Activated CD4-positive, alpha-beta memory T cell treated with anti-CD3 and anti-CD28 coated beads, Interleukin-2, amount 10 ng/mL, durations not matched to agents 7 days and 5 days (primary cell): ENCODE results near the gene ANKRD36C. TPM values are rescaled to one million over a fixed set of nuclear protein-coding genes. Genes with fewer than 3 reads are reported as not detected.
A peak's percentile ranks its signal among the peaks of the same experiment; 100 is the strongest.
"Not testable (repeated sequence)": the region's sequence is repeated elsewhere in the genome, so short reads cannot be mapped to it uniquely, and the experiment has no call there.

Experiments used
- CTCF ChIA-PET: fragments of 350-600 bp; sonication (Branson Sonifier 250); formaldehyde crosslinking; loops from one replicate; lab custom pipeline; 2021; ENCODE audit warnings: antibody characterized with exemption, inconsistent platforms; lab: Charles Lee
- POLR2A ChIA-PET: fragments of 350-600 bp; sonication (Branson Sonifier 250); formaldehyde crosslinking; loops from one replicate; lab custom pipeline; 2021; ENCODE audit warnings: antibody characterized with exemption; lab: Charles Lee
- DNase-seq: peaks from one replicate; pipeline ENCODE4 v3.0.0-alpha.2; 2020
- H3K27ac Mint-ChIP-seq: one replicate; pipeline ENCODE4 v1.8.0; 2021; ENCODE audit warnings: mild to moderate bottlenecking, mixed read lengths
- H3K27me3 Mint-ChIP-seq: one replicate; pipeline ENCODE4 v1.8.0; 2021; ENCODE audit warnings: mixed read lengths
- H3K36me3 Mint-ChIP-seq: one replicate; pipeline ENCODE4 v1.8.0; 2021; ENCODE audit warnings: low read depth, mixed read lengths
- H3K4me1 Mint-ChIP-seq: one replicate; pipeline ENCODE4 v1.8.0; 2021; ENCODE audit warnings: mixed read lengths
- H3K4me3 Mint-ChIP-seq: one replicate; pipeline ENCODE4 v1.8.0; 2021; ENCODE audit warnings: mild to moderate bottlenecking, mixed read lengths
- H3K9me3 Mint-ChIP-seq: one replicate; pipeline ENCODE4 v1.8.0; 2021; ENCODE audit warnings: mixed read lengths
- total RNA-seq, 2 experiments: library from RNA; stranded (reverse); gene quantifications; one replicate each; pipeline ENCODE4 v1.2.3, GENCODE V29; 2021

Gene ANKRD36C
- total RNA-seq, 2 experiments from 2014 or later: 67.5 to 67.6 TPM

GRCh38 chr2:96019909-96020590 lies 28.4 kb upstream of the ANKRD36C start:
- H3K27me3 Mint-ChIP-seq, H3K9me3 Mint-ChIP-seq, POLR2A ChIA-PET, H3K4me3 Mint-ChIP-seq, CTCF ChIA-PET, DNase-seq, H3K36me3 Mint-ChIP-seq, H3K4me1 Mint-ChIP-seq, H3K27ac Mint-ChIP-seq: not testable (repeated sequence)

GRCh38 chr2:96016321-96016720 lies 24.7 kb upstream of the ANKRD36C start:
- H3K27ac Mint-ChIP-seq, H3K4me1 Mint-ChIP-seq, H3K36me3 Mint-ChIP-seq, DNase-seq, CTCF ChIA-PET, POLR2A ChIA-PET, H3K9me3 Mint-ChIP-seq, H3K27me3 Mint-ChIP-seq, H3K4me3 Mint-ChIP-seq: not testable (repeated sequence)

GRCh38 chr2:96012792-96013264 lies 21.2 kb upstream of the ANKRD36C start:
- H3K9me3 Mint-ChIP-seq, DNase-seq, H3K4me3 Mint-ChIP-seq, H3K4me1 Mint-ChIP-seq, POLR2A ChIA-PET, H3K27ac Mint-ChIP-seq, H3K36me3 Mint-ChIP-seq: not testable (repeated sequence)
- CTCF ChIA-PET: interaction anchor here (0.8 kb wide), 1 partner anchor 9 kb away, joined by 3 read pairs; no protein-coding TSS in a partner anchor
- H3K27me3 Mint-ChIP-seq: peaks cover 12% of the 10 kb centered on the region

- DNase-seq, H3K4me1 Mint-ChIP-seq, H3K36me3 Mint-ChIP-seq, H3K27ac Mint-ChIP-seq, POLR2A ChIA-PET, H3K4me3 Mint-ChIP-seq, H3K9me3 Mint-ChIP-seq: not testable (repeated sequence)
- CTCF ChIA-PET: interaction anchor here (0.6 to 1.3 kb wide), 2 partner anchors 106 to 169 kb away, joined by 3 read pairs; no protein-coding TSS in a partner anchor
- peaks cover 13% of the 10 kb centered on the region for H3K27me3 Mint-ChIP-seq
Measured at GRCh38 chr2:96012086-96012791, 20.6 kb upstream of the ANKRD36C start.

GRCh38 chr2:96011129-96011455 lies 19.5 kb upstream of the ANKRD36C start:
- POLR2A ChIA-PET, H3K4me1 Mint-ChIP-seq, H3K36me3 Mint-ChIP-seq, H3K9me3 Mint-ChIP-seq: not testable (repeated sequence)
- peak; percentile 43 for DNase-seq
- Mint-ChIP-seq H3K27me3 (peaks cover 23% of the 10 kb centered on the region), H3K27ac (peak overlapping the region; percentile 40), H3K4me3 (peak overlapping the region; percentile 60)
- CTCF ChIA-PET: interaction anchor here (1.3 kb wide), 1 partner anchor 107 kb away, joined by 3 read pairs; no protein-coding TSS in a partner anchor

- H3K9me3 Mint-ChIP-seq, H3K36me3 Mint-ChIP-seq, H3K4me1 Mint-ChIP-seq: not testable (repeated sequence)
- H3K27ac Mint-ChIP-seq: peak overlapping the region; percentile 40
- POLR2A ChIA-PET: interaction anchor here (1.1 kb wide), 1 partner anchor 19 kb away, joined by 4 read pairs; the partner anchor contains the start of gene ANKRD36C
- DNase-seq: peak; percentile 97
- CTCF ChIA-PET: interaction anchor here (1.0 to 1.3 kb wide), 2 partner anchors 18 to 108 kb away, joined by 3 to 4 read pairs; no protein-coding TSS in a partner anchor
- peaks cover 29% of the 10 kb centered on the region for H3K27me3 Mint-ChIP-seq
- peak overlapping the region; percentile 69 for H3K4me3 Mint-ChIP-seq
Measured at GRCh38 chr2:96010320-96011128, 18.9 kb upstream of the ANKRD36C start.

- POLR2A ChIA-PET: interaction anchor here (1.1 kb wide), 1 partner anchor 18 kb away, joined by 4 read pairs; the partner anchor contains the start of gene ANKRD36C
- CTCF ChIA-PET: interaction anchor here (1.0 kb wide), 1 partner anchor 17 kb away, joined by 4 read pairs; no protein-coding TSS in a partner anchor
Measured at GRCh38 chr2:96009833-96010232, 18.2 kb upstream of the ANKRD36C start.

GRCh38 chr2:96008051-96008450 lies 16.4 kb upstream of the ANKRD36C start:
- CTCF ChIA-PET: interaction anchor here (1.4 kb wide), 1 partner anchor 15 kb away, joined by 4 read pairs; no protein-coding TSS in a partner anchor
- peaks cover 43% of the 10 kb centered on the region for H3K27me3 Mint-ChIP-seq
- DNase-seq, POLR2A ChIA-PET, H3K27ac Mint-ChIP-seq, H3K4me3 Mint-ChIP-seq, H3K36me3 Mint-ChIP-seq, H3K4me1 Mint-ChIP-seq, H3K9me3 Mint-ChIP-seq: not testable (repeated sequence)

More at GRCh38 chr2:96009833-96010232, 18.2 kb upstream of the ANKRD36C start:
- not testable (repeated sequence) for DNase-seq, H3K4me1 Mint-ChIP-seq, H3K9me3 Mint-ChIP-seq, H3K36me3 Mint-ChIP-seq
- peak overlapping the region; percentile 40 for H3K27ac Mint-ChIP-seq
- peaks cover 35% of the 10 kb centered on the region for H3K27me3 Mint-ChIP-seq
- H3K4me3 Mint-ChIP-seq: peak overlapping the region; percentile 69

GRCh38 chr2:96006248-96006647 lies 14.6 kb upstream of the ANKRD36C start:
- not testable (repeated sequence) for DNase-seq

GRCh38 chr2:95992520-95993272 lies 1.1 kb upstream of the ANKRD36C start:
- CTCF ChIA-PET: interaction anchor here (0.6 to 3.2 kb wide), 29 partner anchors 8 to 352 kb away, joined by 3 to 31 read pairs (median 4); partner anchors contain the start of genes ADRA2B and NCAPH
- H3K27me3 Mint-ChIP-seq: peaks cover 25% of the 10 kb centered on the region
- not testable (repeated sequence) for H3K36me3 Mint-ChIP-seq, H3K9me3 Mint-ChIP-seq, H3K4me1 Mint-ChIP-seq
- POLR2A ChIA-PET: interaction anchor here (0.7 to 1.2 kb wide), 5 partner anchors 8 to 215 kb away, joined by 3 to 5 read pairs (median 3); partner anchors contain the start of gene STARD7
- H3K27ac Mint-ChIP-seq: peak overlapping the region; percentile 89
- H3K4me3 Mint-ChIP-seq: peak overlapping the region; percentile 73
- DNase-seq: peak; percentile 64

More at GRCh38 chr2:96006248-96006647, 14.6 kb upstream of the ANKRD36C start:
- H3K27ac Mint-ChIP-seq, H3K36me3 Mint-ChIP-seq, POLR2A ChIA-PET, H3K9me3 Mint-ChIP-seq, H3K4me1 Mint-ChIP-seq, H3K4me3 Mint-ChIP-seq: not testable (repeated sequence)
- H3K27me3 Mint-ChIP-seq: peaks cover 51% of the 10 kb centered on the region
- CTCF ChIA-PET: interaction anchor here (2.4 kb wide), 1 partner anchor 13 kb away, joined by 10 read pairs; no protein-coding TSS in a partner anchor

- not testable (repeated sequence) for H3K9me3 Mint-ChIP-seq, H3K36me3 Mint-ChIP-seq, H3K4me1 Mint-ChIP-seq
- CTCF ChIA-PET: interaction anchor here (0.8 to 3.2 kb wide), 27 partner anchors 9 to 353 kb away, joined by 3 to 31 read pairs (median 4); partner anchors contain the start of genes ADRA2B and NCAPH
- peak; percentile 45 for DNase-seq
- POLR2A ChIA-PET: interaction anchor here (1.1 to 1.3 kb wide), 4 partner anchors 9 to 217 kb away, joined by 3 to 6 read pairs (median 4); partner anchors contain the start of gene STARD7
- H3K27me3 Mint-ChIP-seq: peaks cover 23% of the 10 kb centered on the region
- peak overlapping the region; percentile 72 for H3K4me3 Mint-ChIP-seq
- peak overlapping the region; percentile 95 for H3K27ac Mint-ChIP-seq
Measured at GRCh38 chr2:95992102-95992501, 478 bp upstream of the ANKRD36C start.
